ENCODE data around the gene PTMS.

The PTMS gene

DNA sequence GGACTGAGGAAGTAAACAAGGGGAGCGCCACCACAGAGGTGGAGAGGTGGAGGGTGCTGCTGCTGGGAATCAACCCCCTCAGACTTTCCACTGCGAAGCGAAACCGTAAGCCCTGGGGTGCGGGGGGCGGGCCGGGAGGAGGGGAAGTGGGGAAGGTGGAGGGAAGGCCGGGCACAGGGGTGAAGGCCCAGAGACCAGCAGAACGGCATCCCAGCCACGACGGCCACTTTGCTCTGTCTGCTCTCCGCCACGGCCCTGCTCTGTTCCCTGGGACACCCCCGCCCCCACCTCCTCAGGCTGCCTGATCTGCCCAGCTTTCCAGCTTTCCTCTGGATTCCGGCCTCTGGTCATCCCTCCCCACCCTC is 6.2 kb downstream of the PTMS start, which contains the start of gene LAG3:
TSS of gene LAG3 (plus strand) at position 190 of the 365 bp plus-strand sequence. CDS start 333 bp downstream, outside the sequence.
- Mint-ChIP-seq H3K4me3 (peak within 1 kb of the TSS; percentile 36), H3K4me1 (peaks cover 19% of the 10 kb centered on the region), H3K27ac (no peak within 1 kb of the TSS), H3K27me3 (peaks cover 56% of the 10 kb centered on the region), H3K9me3 (no peaks in the 10 kb centered on the region), H3K36me3 (no peaks in the 10 kb centered on the region)
- ATAC-seq (ENCODE audit: low read depth) = peak; percentile 31
- DNase-seq (ENCODE audit: low spot score in 2 of 2) = no peak

GRCh38 chr12:6772726-6773589 is 6.8 kb downstream of the PTMS start:
- H3K27ac Mint-ChIP-seq = no peak overlapping the region
- ATAC-seq (ENCODE audit: low read depth) (no peak), DNase-seq (ENCODE audit: low spot score in 2 of 2) (no peak)
- H3K4me1 Mint-ChIP-seq = peaks cover 15% of the 10 kb centered on the region
- no peak overlapping the region for H3K4me3 Mint-ChIP-seq
- no peaks in the 10 kb centered on the region for H3K36me3 Mint-ChIP-seq
- H3K27me3 Mint-ChIP-seq = peaks cover 52% of the 10 kb centered on the region
- no peaks in the 10 kb centered on the region for H3K9me3 Mint-ChIP-seq

- Mint-ChIP-seq H3K9me3 (no peaks in the 10 kb centered on the region), H3K36me3 (no peaks in the 10 kb centered on the region), H3K4me3 (no peak overlapping the region), H3K4me1 (peaks cover 20% of the 10 kb centered on the region), H3K27ac (no peak overlapping the region), H3K27me3 (peaks cover 53% of the 10 kb centered on the region)
- DNase-seq (ENCODE audit: low spot score in 2 of 2) (no peak), ATAC-seq (ENCODE audit: low read depth) (no peak)
Observed at GRCh38 chr12:6773590-6774351, 7.6 kb downstream of the PTMS start.

DNA sequence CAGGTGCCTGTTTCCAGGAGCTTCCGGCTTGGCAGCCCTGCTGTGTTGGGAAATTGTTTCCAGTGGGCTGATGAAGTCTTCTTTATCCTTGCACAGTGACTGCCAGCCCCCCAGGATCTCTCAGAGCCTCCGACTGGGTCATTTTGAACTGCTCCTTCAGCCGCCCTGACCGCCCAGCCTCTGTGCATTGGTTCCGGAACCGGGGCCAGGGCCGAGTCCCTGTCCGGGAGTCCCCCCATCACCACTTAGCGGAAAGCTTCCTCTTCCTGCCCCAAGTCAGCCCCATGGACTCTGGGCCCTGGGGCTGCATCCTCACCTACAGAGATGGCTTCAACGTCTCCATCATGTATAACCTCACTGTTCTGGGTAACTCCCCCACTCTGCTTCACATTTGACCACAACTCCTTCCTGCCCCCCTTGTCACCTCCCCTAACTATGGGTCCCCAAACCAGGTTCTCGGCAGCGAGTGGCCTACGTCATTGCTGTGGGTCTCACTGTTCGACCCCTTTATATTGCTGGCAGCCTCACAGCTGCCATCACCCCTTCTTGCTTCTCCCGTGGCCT is 8.4 kb downstream of the PTMS start:
- peaks cover 48% of the 10 kb centered on the region for H3K27me3 Mint-ChIP-seq
- no peaks in the 10 kb centered on the region for H3K36me3 Mint-ChIP-seq
- H3K4me1 Mint-ChIP-seq = peaks cover 23% of the 10 kb centered on the region
- no peak overlapping the region for H3K27ac Mint-ChIP-seq
- DNase-seq (ENCODE audit: low spot score in 2 of 2) = no peak
- H3K9me3 Mint-ChIP-seq = no peaks in the 10 kb centered on the region
- ATAC-seq (ENCODE audit: low read depth) = no peak
- H3K4me3 Mint-ChIP-seq = no peak overlapping the region

GRCh38 chr12:6775185-6776174 is 9.3 kb downstream of the PTMS start:
- Mint-ChIP-seq H3K27me3 (peaks cover 43% of the 10 kb centered on the region), H3K4me3 (no peak overlapping the region), H3K4me1 (peaks cover 23% of the 10 kb centered on the region), H3K36me3 (no peaks in the 10 kb centered on the region), H3K27ac (no peak overlapping the region), H3K9me3 (no peaks in the 10 kb centered on the region)
- DNase-seq (ENCODE audit: low spot score in 2 of 2) = no peak
- ATAC-seq (ENCODE audit: low read depth) = no peak

- Mint-ChIP-seq H3K27me3 (peaks cover 32% of the 10 kb centered on the region), H3K27ac (no peak overlapping the region), H3K4me3 (no peak overlapping the region), H3K36me3 (no peaks in the 10 kb centered on the region), H3K4me1 (peaks cover 19% of the 10 kb centered on the region), H3K9me3 (no peaks in the 10 kb centered on the region)
- ATAC-seq (ENCODE audit: low read depth) = no peak
- DNase-seq (ENCODE audit: low spot score in 2 of 2) = no peak
Observed at GRCh38 chr12:6777386-6777785, 11.2 kb downstream of the PTMS start.

- H3K4me3 Mint-ChIP-seq = peak overlapping the region; percentile 81
- no peaks in the 10 kb centered on the region for H3K36me3 Mint-ChIP-seq
- H3K4me1 Mint-ChIP-seq = peaks cover 16% of the 10 kb centered on the region
- H3K27me3 Mint-ChIP-seq = peaks cover 31% of the 10 kb centered on the region
- H3K9me3 Mint-ChIP-seq = no peaks in the 10 kb centered on the region
- H3K27ac Mint-ChIP-seq = no peak overlapping the region
- ATAC-seq (ENCODE audit: low read depth) (no peak), DNase-seq (ENCODE audit: low spot score in 2 of 2) (no peak)
Observed at GRCh38 chr12:6778217-6778573, 12.0 kb downstream of the PTMS start.

GRCh38 chr12:6778574-6779550 is 12.7 kb downstream of the PTMS start:
- no peaks in the 10 kb centered on the region for H3K9me3 Mint-ChIP-seq
- no peaks in the 10 kb centered on the region for H3K36me3 Mint-ChIP-seq
- H3K4me1 Mint-ChIP-seq = peaks cover 14% of the 10 kb centered on the region
- DNase-seq (ENCODE audit: low spot score in 2 of 2) (peak; percentile 84 to 85), ATAC-seq (ENCODE audit: low read depth) (peak; percentile 91)
- no peak overlapping the region for H3K27ac Mint-ChIP-seq
- H3K4me3 Mint-ChIP-seq = peak overlapping the region; percentile 81
- peaks cover 29% of the 10 kb centered on the region for H3K27me3 Mint-ChIP-seq

- DNase-seq (ENCODE audit: low spot score in 2 of 2) (no peak), ATAC-seq (ENCODE audit: low read depth) (no peak)
- Mint-ChIP-seq H3K36me3 (no peaks in the 10 kb centered on the region), H3K27ac (no peak overlapping the region), H3K4me3 (no peak overlapping the region), H3K27me3 (peaks cover 21% of the 10 kb centered on the region), H3K9me3 (no peaks in the 10 kb centered on the region), H3K4me1 (peaks cover 10% of the 10 kb centered on the region)
Observed at GRCh38 chr12:6779708-6780432, 13.7 kb downstream of the PTMS start.

DNA sequence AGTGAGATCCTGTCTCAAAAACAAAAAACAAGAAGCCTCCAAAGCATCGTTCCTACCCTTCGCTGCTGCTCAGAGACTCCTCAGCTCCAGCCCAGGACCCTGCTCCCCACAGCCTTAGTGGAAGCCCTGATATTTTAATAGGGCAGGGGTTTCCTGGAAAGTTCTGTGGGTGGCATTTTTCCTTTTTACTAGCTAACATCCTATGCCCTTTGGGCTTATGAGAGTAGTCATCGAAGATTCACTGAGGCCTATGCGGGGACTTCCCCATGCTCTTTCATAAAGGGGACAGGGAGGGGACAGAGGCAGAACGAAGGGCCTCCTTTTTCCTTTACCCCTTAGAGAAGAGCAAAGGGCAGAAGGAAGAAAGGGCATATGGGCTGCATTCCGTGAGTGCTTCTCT is 14.4 kb downstream of the PTMS start:
- Mint-ChIP-seq H3K27me3 (peaks cover 16% of the 10 kb centered on the region), H3K4me1 (peaks cover 10% of the 10 kb centered on the region), H3K4me3 (no peak overlapping the region), H3K27ac (no peak overlapping the region), H3K9me3 (no peaks in the 10 kb centered on the region), H3K36me3 (no peaks in the 10 kb centered on the region)
- DNase-seq (ENCODE audit: low spot score in 2 of 2) (no peak), ATAC-seq (ENCODE audit: low read depth) (no peak)

DNA sequence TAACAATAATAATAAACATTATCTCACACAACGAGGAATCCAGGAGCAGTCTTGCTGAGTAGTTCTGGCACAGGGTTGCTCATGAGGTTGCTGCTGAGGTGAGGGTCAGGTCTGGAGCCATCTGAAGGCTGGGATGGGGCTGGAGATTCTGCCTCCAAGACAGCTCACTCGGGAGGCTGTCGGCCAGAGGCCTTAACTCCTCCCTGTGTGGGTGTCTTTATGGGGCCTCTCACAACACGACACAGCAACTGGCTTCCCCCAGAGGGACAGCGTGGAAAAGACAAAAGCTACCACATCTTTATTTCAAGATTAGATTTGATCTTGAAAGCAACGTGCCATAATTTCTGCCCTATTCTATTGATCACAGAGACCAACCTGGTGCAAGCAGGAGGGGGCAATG is 16.0 kb downstream of the PTMS start:
- Mint-ChIP-seq H3K4me3 (no peak overlapping the region), H3K9me3 (no peaks in the 10 kb centered on the region), H3K27me3 (peaks cover 7% of the 10 kb centered on the region), H3K36me3 (no peaks in the 10 kb centered on the region), H3K4me1 (peaks cover 8% of the 10 kb centered on the region), H3K27ac (no peak overlapping the region)
- ATAC-seq (ENCODE audit: low read depth) (no peak), DNase-seq (ENCODE audit: low spot score in 2 of 2) (no peak)

DNA sequence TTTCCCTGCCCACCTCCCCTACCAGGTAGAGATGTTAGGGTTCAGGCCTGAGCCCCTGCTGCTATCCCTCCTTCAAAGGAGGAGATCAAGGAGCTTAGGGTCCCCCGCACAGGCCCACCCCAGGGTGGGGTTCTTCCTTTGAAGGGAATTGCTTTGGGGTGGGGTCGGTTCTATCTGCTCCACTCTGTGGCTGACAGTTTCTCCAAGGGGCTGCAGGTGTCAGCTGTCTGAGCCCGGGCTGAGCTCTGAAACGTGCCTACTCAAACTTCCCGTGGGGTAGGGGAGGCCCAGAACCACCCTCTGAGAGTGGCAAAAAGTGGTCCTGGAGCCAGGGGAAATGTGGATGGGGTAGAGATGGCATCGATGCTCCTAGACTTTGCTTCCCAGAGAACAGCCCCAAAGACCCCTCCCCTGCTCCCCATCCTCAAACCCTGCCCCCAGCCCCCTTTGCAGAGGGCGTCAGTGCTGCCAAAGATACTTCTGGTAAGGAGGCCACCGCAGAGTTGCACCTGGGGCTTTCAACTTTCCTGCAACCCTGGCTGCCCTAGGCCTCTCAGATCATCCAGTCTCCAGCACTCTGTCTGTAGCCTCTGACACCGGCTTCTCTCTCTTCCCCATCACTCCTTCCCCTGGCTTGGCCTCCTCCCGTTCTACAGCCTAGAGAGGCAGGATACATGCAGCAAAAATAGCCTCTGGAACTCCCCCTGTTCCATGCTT is 16.8 kb downstream of the PTMS start:
- peaks cover 5% of the 10 kb centered on the region for H3K27me3 Mint-ChIP-seq
- no peak overlapping the region for H3K4me3 Mint-ChIP-seq
- DNase-seq (ENCODE audit: low spot score in 2 of 2) = no peak
- no peak overlapping the region for H3K27ac Mint-ChIP-seq
- no peaks in the 10 kb centered on the region for H3K9me3 Mint-ChIP-seq
- peaks cover 8% of the 10 kb centered on the region for H3K4me1 Mint-ChIP-seq
- ATAC-seq (ENCODE audit: low read depth) = no peak
- H3K36me3 Mint-ChIP-seq = no peaks in the 10 kb centered on the region

Measured in memory B cell (primary cell).